GM18867 (cell line): ENCODE data around the gene CNTD1.
"Not testable (repeated sequence)": the region's sequence is repeated elsewhere in the genome, so short reads cannot be mapped to it uniquely, and the experiment has no call there.

Experiments
- ATAC-seq: cut with Tn5 transposase; IDR thresholded peaks from one replicate; pipeline ENCODE4 v1.9.1; 2021; ENCODE audit warnings: mild to moderate bottlenecking, moderate library complexity; ENCODE audit not compliant: unreplicated experiment

The CNTD1 gene, protein sequence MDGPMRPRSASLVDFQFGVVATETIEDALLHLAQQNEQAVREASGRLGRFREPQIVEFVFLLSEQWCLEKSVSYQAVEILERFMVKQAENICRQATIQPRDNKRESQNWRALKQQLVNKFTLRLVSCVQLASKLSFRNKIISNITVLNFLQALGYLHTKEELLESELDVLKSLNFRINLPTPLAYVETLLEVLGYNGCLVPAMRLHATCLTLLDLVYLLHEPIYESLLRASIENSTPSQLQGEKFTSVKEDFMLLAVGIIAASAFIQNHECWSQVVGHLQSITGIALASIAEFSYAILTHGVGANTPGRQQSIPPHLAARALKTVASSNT

DNA sequence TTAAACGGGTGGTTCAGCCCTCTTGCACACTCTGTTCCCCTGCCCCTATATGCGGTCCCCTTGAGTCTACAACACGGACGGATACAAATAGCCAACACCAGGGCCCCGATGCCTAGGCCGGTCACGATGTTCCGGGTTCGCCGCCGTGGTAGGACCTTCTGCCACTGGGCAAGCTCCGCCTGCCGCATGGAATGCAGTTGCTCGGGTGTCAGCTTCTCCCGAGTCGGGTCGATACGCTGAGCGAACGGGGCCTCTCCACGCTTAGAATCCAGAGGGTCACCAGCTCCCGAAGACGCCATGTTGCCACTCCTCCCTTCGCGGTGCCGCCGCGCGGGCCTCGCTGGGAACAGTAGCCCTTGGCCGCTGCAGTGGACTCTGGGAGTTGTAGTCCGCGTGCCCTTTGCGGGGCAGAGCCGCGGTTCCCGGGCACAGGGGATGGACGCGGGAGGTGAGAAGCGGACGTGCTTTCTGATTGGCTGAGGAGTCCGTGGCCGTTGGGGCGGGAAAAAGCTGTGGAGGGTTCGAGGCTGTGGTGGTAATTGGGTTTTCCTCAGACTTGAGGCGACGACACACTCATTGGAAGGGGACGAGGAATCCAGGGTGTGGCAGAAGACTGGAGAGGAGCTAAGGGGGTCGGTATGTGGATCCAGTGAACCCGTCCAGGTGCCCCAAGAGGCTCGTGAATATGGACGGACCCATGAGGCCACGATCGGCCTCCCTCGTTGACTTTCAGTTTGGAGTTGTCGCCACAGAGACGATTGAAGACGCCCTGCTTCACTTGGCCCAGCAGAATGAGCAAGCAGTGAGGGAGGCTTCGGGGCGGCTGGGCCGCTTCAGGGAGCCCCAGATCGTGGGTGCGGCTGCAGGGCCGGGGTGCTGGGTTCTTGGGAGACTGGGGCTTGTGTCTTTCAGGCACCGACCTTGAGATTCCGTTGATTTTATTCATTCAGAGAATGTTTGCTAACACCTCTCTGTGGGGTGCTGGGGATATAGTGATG, at the start of gene CNTD1, which contains the start of gene COA3:
CNTD1 (plus strand) TSS at position 479 of the 998 bp plus-strand sequence; CDS start at position 686, 207 bp downstream.
COA3 (minus strand) TSS at position 322 of the 998 bp plus-strand sequence; CDS start at position 299, 23 bp downstream.
- peak; percentile 85 for ATAC-seq

DNA sequence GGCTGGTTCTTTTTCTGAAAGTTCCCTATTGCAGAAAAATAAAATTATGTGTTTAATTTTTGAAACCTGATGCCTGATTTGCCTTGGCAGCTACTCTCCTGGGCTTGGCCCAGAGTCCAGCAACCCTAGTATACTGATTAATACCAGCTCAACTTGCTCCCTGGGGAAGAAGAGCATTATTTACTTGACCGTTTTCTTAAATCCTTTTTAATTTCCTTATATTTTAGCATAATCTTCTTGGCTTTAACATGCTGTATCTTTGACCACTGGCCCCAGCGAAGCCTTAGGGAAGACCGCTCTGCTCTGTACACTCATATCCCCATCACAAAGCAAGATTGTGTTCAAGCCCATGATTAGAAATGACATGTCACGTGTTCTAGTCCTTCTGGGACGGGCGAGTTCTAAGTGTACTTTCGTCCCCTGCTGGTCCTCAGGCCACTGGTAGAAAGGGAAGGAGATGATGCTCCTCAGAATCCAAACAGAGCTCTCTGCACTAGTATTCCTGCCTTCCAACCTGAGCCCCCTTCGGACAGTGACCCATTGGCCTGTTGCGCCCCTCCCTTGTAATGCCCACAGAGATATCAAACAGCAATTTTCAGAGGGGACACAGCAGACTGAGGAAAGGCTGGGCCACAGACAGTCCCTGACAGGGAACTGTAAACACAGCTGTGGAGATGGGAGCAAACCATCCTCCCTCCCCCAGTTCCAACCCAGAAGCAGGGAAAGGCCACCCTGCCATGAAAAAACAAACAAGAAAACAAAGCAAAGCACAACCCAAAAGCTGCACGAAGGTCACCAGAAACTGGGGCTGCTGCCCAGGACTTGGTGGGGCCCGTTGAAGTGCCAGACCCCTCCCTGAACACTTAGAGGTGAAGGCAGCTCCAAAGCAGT, 49.5 kb upstream of the CNTD1 start:
- no peak for ATAC-seq

DNA sequence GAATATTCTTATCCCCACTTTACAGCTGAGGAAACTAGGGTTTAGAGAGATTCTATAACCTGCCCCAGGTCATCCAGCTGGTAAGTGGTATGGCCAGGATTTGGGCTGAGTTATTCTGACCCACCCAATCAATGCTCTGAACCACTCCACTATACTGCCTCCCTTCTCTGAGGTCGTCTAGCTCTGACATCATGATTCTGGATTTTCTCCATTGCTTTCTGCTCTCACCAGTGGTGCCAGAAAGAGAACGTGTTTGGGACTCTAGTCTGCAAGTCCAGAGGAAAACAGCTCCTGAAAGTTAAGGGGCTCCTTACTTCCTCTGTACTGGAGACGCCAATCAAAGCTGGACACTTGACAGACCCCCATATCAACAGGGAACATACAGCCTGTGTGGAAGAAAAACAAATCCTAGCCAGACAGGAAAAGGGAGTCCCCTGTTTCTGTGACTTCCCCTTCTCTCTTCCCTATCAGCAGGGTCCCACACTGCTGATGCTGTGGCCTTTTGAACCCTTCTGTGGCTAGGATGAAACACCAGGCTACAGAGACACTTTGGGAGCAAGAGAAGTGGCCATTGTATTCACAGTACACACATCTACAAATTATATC, 47.8 kb upstream of the CNTD1 start:
- ATAC-seq: no peak

DNA sequence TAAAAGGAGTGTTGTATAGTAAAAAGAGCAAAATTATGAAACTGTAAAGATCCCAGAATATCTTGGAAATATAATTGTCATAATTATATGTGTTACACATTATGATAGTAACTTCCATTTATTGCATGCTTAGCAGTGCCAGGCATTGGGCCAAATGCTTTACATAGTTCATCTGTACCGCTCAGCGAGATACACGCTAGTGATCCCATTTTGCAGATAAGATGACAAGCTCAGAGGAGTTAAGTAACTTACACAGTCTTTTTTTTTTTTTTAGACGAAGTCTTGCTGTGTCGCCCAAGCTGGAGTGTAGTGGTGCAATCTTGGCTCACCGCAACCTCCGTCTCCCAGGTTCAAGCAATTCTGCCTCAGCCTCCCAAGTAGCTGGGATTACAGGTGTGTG, 47.0 kb upstream of the CNTD1 start:
- ATAC-seq: no peak

DNA sequence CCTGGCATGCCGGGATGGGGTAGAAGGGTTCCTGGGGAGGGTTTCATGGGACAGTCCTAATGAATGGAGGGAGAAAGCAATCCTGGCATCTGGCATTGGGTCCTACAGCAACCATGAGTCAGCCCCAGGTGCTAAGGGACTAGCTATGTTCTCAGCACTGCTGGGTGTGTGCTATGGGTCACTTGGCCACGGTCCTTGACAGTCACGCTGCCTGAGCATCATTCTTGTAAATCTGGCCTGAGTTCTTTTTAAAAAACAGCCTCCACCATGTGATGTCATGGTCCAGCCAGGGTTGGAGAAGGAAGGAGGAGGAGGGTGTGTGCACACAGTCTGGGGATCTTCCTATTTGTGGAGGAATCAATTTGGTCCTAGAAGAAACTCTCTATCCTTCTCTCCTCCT, 43.9 kb upstream of the CNTD1 start:
- ATAC-seq: no peak

DNA sequence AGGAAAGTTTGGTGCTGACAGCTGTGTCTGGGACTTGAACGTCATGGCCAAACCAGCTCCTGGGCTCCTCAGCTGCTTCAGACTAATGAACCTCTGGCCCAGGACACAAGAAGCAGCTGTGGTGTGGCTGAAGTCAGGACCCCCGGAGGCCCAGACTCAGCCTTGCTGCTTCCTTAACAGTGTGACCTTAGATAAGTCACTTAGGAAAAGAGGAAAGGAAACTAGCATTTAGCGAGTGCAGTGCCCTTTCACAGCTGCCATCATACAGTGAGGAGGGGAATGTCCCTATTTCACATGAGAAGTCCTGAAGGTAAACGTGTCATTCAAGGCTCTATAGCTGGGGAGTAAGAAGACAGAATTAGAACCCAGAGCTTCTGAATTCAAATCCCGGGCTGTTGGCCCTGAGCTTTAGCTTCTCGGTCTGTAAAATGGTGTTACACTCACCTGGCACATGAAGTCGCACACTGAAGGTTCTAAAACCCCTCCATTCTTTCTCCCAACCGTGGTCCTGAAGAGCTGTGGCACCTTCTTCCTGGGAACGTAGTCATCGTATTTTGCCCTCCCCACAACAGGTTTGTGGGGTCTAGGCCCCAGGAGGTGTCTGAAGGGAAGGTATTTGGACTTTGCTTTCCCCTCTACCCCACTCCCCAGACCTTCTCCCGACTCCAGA, 38.5 kb upstream of the CNTD1 start:
- ATAC-seq: no peak

DNA sequence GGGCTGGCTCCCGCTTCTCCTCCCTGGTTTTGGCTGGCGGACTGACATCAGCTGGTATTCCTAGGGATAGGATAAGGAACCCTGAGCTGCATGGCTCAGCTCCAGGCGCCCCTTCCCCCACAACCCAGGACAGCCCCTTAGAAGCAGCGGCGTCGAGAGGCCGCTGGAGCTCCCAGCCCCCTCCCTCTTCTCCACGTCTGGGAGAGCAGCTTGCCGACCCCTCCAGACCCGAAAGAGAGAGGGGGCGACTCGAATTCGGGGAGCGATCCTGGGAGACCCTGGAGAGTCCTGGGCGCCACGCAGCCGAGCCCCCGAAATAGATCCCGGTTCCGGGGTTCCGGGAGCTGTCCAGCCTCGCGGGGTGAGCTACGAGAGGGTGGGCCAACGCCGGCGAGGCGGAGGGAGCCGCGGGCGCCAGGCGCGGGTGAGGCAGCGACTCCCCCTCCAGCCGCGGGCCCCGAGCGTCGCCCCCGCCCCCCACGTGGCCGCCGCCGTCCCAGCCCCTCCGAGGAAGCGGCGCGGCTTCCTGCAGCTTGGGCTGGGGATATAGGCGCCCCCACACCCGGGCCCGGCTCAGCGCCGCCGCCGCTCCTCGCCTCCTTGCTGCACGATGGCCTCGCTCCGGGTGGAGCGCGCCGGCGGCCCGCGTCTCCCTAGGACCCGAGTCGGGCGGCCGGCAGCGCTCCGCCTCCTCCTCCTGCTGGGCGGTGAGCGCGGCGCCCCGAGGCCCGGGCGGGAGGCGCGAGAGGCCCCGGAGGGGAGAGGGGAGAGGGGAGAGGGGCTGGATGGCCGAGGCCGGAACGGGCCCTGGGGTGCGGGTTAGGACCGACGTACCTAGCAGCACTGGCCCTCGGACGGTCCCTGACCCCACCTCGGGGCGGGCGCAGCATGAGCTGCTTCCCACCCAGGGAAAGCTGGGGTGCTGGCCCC, 37.7 kb upstream of the CNTD1 start, which contains the start of gene RAMP2:
RAMP2 (plus strand) TSS at position 576 of the 930 bp plus-strand sequence; CDS start at position 611, 35 bp downstream.
- ATAC-seq: no peak

DNA sequence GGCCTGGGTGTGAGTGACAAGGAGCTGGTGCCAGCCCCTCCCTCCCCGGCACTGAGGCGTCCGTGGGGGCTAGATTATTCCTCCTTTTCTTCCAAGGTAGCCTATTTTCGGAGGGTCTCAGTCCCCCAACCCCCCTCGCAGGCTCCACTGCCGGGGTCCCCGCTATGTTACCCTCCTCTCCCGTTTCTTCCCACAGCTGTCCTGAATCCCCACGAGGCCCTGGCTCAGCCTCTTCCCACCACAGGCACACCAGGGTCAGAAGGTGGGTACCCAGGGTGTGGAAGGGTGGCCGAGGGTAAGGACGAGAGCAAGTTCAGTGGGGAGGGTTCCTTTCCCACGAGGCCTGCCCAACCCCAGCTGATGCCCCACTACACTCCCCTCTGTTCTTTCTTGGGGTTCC, 37.0 kb upstream of the CNTD1 start:
- ATAC-seq: no peak

DNA sequence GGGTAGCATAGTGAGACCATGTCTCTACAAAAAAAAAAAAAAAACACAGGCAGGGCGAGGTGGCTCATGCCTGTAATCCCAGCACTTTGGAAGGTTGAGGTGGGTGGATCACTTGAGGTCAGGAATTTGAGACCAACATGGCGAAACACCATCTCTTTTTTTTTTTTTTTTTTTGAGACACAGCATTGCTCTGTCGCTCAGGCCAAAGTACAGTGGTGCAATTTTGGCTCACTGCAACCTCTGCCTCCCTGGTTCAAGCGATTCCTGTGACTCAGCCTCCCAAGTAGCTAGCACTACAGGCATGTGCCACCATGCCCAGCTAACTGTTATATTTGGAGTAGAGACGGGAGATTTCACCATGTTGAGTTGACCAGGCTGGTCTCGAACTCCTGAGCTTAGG, 32.5 kb upstream of the CNTD1 start:
- ATAC-seq: no peak

DNA sequence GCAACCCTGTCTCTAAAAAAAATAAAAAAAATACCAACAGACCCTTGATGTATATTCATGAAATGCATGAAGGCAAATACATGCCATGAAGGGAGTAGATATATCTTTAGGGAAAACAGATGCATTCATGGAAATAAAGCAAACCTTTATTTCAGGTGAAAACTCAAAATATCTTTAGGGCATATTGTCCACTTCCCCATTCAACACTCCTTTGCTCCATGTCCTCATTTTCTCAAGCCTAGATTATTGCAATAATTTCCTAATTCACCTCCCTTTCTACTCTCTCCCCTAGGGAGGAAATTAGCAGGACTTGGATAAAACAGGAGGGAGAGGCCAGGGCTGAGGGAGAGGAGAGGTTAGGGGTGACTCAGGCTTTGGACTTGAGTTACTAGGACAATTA, 31.1 kb upstream of the CNTD1 start:
- no peak for ATAC-seq

DNA sequence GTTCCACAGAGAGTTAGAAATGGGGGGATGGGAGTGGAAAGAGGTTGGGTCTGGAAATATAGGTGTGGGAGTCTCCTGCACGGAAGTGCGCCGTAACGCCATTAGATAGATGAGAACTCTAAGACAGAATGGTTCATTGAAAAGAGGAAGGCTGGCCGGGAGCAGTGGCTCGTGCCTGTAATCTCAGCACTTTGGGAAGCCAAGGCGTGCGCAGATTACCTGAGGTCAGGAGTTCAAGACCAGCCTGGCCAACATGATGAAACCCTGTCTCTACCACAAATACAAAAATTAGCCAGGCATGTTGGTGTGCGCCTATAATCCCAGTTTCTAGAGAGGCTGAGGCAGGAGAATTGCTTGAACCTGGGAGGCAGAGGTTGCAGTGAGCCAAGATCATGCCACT, 30.7 kb upstream of the CNTD1 start:
- ATAC-seq: not testable (repeated sequence)

DNA sequence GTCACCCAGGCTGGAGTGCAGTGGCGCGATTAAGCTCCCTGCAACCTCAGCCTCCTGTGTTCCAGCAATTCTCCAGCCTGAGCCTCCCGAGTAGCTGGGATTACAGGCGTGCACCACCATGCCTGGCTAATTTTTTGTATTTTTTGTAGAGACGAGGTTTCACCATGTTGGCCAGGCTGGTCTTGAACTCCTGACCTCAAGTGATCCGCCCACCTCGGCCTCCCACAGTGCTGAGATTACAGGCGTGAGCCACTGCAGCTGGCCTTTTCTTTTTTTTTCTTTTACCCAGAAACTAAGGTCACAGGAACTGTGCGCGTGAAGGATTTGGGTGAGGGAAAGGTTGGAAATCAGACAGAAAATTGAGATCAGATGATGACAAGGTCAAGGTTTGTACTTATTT, 28.7 kb upstream of the CNTD1 start:
- not testable (repeated sequence) for ATAC-seq

DNA sequence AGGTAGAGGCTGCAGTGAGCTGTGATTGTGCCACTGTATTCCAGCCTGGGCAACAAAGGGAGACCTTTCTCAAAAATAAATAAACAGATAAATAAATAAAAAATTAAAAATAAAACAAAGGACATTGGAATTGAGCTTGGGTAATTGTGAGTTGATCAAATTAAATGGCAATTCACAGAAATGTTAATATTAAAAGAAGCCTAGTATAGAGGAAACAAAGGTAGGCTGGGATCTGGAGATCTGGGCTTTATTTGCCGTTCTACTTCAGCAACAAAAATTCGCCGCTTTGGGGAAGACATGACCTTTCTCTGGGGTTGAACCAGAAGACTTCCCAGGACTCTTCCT, 25.7 kb upstream of the CNTD1 start:
- no peak for ATAC-seq

DNA sequence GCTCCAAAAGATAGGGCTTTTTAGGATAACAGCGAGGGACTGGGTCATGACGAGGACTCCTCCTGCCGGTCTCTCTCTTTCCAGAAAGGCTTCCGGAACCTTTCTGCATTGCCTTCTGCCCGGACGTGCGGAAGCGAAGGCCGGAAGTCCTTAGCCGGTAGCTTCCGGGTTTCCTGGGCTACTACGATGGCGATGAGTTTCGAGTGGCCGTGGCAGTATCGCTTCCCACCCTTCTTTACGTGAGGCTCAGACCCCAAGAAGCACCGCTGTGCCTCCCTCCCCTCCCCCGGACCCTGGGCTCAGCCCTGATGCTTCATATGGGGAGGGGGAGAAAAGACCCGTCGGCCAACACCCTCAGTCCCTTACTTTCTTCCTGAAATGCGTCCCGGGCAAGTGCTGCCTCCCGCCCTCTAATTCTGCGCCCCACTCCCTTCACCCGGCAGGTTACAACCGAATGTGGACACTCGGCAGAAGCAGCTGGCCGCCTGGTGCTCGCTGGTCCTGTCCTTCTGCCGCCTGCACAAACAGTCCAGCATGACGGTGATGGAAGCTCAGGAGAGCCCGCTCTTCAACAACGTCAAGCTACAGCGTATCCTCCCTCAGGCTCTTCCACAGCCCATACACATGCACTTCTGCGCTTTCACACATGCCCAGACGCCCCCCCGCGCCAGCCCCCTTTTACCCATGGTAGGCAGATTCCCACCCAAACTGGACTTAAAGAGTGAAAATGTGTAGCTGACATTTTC, 25.2 kb upstream of the CNTD1 start, which contains the start of gene VPS25:
VPS25 (plus strand) TSS at position 160 of the 746 bp plus-strand sequence; CDS start at position 187, 27 bp downstream.
- ATAC-seq: peak; percentile 71

DNA sequence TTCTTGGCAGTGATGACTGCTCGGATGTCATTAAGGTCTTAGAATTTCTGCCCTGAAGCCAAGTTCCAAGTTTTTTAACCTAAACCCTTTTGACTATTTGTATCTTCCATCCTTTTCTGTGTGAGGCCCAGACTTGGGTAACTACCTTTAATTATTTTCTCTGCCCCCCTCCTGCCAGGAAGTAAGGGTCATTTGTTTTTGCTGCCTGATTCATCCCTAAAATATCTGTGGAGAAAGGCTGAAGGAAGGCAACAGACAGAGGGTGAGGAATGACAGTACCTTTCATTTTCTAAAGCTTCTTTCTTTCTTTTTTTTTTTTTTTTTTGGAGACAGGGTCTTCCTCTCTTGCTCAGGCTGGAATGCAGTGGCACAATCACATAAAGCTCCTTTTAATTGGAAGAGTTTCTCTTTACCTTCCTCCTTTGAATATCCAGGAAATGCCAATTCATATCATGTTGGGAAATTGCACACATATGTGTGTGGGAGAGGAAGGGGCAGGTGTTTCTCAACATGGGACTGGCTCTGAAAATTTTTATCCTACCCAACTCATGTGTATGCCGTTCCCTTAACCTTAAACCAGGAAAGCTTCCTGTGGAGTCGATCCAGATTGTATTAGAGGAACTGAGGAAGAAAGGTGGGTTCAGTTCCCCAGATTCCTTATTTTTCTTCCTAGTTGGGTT, 24.5 kb upstream of the CNTD1 start:
- no peak for ATAC-seq

DNA sequence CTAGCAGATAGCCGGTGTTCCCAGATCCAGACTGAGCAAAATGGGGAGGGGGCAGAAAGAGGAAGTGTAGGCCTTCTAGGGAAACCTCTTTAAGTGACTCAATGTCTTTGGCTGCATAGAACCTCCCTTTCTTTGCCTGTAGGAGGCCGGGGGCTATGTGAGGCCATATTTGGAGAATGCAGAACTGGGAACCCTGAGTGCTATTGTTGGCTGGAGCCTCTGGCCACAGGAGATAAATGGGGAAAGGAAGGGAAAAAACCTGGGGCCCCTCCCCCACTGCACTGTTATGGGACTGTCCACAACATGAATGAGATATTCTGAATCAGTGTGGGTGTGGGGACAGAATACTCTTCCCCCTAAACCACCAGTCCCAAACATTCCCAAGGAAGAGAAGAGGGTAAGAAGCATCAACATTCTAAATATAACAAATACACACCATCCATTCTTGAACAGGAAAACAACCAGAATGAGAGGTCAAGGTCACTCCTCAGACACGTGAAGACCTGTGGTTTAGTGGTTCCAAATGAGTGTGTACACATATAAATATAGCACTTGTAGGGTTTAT, 23.0 kb upstream of the CNTD1 start:
- ATAC-seq: no peak

DNA sequence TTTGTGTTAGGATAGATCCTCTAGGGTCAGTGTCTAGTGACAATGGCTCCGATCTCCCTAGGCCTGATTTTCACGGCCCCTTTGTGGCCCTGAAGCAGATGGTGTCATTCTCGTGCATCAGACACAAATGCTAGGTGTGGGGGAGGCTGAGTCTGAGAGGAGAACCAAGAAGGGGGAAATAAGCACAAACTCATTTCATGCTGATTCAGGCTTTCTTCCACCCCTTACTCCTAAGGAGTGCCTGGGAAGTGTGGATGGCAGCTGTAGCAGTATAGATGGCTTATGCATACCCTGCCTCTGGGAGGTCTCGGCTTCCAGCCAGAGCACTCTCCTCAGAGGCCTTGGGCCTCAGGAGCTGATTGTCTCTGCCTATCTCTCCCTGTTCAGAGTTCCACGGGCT, 20.1 kb upstream of the CNTD1 start:
- no peak for ATAC-seq
